Progenitor cell of endocrine pancreas (in vitro differentiated cells): Measurements from ENCODE around the gene UBE2G2. TPM values are rescaled to one million over a fixed set of nuclear protein-coding genes. Genes with fewer than 3 reads are reported as not detected.

Experiments
- DNase-seq: peaks from one replicate; pipeline ENCODE4 v3.0.0; 2021; ENCODE audit warnings: low spot score; ENCODE audit not compliant: unreplicated experiment
- H3K27ac Mint-ChIP-seq: 2 replicates; pipeline ENCODE4 v1.8.0; 2021; ENCODE audit warnings: mild to moderate bottlenecking, moderate library complexity, mixed read lengths
- H3K27me3 Mint-ChIP-seq: 2 replicates; pipeline ENCODE4 v1.8.0; 2021; ENCODE audit warnings: mixed read lengths
- H3K36me3 Mint-ChIP-seq: 2 replicates; pipeline ENCODE4 v1.8.0; 2022; ENCODE audit warnings: mixed read lengths; ENCODE audit not compliant: insufficient read depth
- H3K4me1 Mint-ChIP-seq: 2 replicates; pipeline ENCODE4 v1.8.0; 2021; ENCODE audit warnings: low read depth, mixed read lengths
- H3K4me3 Mint-ChIP-seq: 2 replicates; pipeline ENCODE4 v1.8.0; 2021; ENCODE audit warnings: low read depth, mild to moderate bottlenecking, moderate library complexity, mixed read lengths
- H3K9me3 Mint-ChIP-seq: 2 replicates; pipeline ENCODE4 v1.8.0; 2021; ENCODE audit warnings: low read depth, mixed read lengths
- total RNA-seq: library from RNA; stranded (reverse); gene quantifications from 2 replicates; pipeline ENCODE4 v1.2.1, GENCODE V29; 2021
- TF ChIP-seq, protein P1 (sequence below): fragments of 200-600 bp; sonication (generic); IDR thresholded peaks from one replicate; pipeline ENCODE4 v1.5.0; 2021; ENCODE audit warnings: antibody characterized with exemption, mild to moderate bottlenecking; ENCODE audit not compliant: unreplicated experiment

Gene UBE2G2
- total RNA-seq, 1 donor from 2014 or later, result 78.7 TPM

DNA sequence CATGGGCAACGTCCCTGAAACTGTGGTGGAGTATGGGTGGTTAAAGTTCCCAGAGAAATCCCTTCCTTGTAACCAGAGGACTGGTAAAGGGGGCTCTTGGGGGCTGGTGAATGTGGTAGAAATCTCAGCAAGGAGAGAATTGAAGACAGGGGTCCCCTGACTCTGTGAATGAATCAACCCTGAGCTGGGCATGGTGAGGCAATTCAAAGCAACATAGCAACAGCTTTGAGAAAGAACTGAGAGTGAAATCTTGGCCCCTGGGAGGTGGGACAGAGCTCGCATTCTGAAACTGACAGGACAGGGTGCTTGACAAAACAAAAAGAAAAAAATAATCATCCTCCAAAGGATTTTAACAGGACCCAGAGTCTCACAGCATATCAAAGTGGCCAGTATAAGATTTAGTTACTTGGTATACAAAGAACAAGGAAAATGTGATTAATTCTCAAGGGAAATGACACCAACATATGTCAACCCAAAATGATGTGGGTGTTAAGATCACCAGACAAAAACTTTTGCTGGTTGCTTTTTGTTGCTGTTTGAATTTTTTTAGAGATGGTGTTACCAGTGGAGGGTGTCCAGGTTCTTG, 28.0 kb upstream of the UBE2G2 start:
- TF ChIP-seq, protein P1, sequence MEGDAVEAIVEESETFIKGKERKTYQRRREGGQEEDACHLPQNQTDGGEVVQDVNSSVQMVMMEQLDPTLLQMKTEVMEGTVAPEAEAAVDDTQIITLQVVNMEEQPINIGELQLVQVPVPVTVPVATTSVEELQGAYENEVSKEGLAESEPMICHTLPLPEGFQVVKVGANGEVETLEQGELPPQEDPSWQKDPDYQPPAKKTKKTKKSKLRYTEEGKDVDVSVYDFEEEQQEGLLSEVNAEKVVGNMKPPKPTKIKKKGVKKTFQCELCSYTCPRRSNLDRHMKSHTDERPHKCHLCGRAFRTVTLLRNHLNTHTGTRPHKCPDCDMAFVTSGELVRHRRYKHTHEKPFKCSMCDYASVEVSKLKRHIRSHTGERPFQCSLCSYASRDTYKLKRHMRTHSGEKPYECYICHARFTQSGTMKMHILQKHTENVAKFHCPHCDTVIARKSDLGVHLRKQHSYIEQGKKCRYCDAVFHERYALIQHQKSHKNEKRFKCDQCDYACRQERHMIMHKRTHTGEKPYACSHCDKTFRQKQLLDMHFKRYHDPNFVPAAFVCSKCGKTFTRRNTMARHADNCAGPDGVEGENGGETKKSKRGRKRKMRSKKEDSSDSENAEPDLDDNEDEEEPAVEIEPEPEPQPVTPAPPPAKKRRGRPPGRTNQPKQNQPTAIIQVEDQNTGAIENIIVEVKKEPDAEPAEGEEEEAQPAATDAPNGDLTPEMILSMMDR, result no peak
- peaks cover 3% of the 10 kb centered on the region for H3K36me3 Mint-ChIP-seq
- no peak overlapping the region for H3K27ac Mint-ChIP-seq
- H3K4me1 Mint-ChIP-seq, result no peaks in the 10 kb centered on the region
- H3K9me3 Mint-ChIP-seq, result peaks cover 24% of the 10 kb centered on the region
- DNase-seq, result no peak
- H3K4me3 Mint-ChIP-seq, result no peak overlapping the region
- H3K27me3 Mint-ChIP-seq, result peaks cover 12% of the 10 kb centered on the region

DNA sequence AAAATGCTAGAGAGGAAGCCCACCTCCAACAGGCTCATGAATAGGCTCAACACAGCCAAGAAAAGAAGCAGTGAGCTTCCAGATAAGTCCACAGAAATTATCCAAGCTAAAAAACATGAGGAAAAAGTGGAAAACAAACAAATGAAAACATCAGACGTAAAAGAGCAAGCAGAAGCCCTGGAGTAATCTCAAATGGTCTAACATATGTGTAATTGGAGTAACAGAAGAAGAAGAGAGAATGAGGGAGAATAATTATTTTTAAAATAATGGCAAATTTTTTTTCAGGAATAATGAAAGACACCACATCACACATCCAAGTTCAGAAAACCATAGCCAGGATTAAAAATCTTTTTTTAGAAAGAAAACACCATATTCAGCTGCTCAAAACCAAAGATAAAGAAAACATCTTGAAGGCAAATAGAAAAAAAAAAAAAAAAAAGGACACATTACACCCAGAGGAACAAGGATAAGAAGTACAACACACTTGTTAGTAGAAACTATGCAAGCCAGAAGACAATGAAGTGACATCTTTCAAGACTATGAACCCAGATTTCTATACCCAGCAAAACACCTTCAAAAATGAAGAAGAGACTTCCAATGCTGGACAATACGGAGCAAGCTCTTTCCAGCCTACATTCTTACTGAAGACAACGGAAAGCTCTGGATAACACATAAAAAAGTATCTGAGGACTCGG, 26.9 kb upstream of the UBE2G2 start:
- Mint-ChIP-seq H3K27me3 (peaks cover 9% of the 10 kb centered on the region), H3K4me3 (no peak overlapping the region), H3K36me3 (peaks cover 6% of the 10 kb centered on the region), H3K4me1 (no peaks in the 10 kb centered on the region), H3K9me3 (peaks cover 28% of the 10 kb centered on the region), H3K27ac (no peak overlapping the region)
- no peak for DNase-seq
- TF ChIP-seq, protein P1, result no peak

- Mint-ChIP-seq H3K4me3 (no peak overlapping the region), H3K27me3 (peaks cover 3% of the 10 kb centered on the region), H3K36me3 (peaks cover 4% of the 10 kb centered on the region), H3K4me1 (no peaks in the 10 kb centered on the region), H3K27ac (no peak overlapping the region), H3K9me3 (peaks cover 32% of the 10 kb centered on the region)
- no peak for DNase-seq
- TF ChIP-seq, protein P1, result no peak
Observed at GRCh38 chr21:44823179-44823660, 21.6 kb upstream of the UBE2G2 start.

GRCh38 chr21:44822484-44823178, 21.0 kb upstream of the UBE2G2 start:
- H3K9me3 Mint-ChIP-seq, result peaks cover 26% of the 10 kb centered on the region
- DNase-seq, result no peak
- H3K27ac Mint-ChIP-seq, result no peak overlapping the region
- H3K4me1 Mint-ChIP-seq, result no peaks in the 10 kb centered on the region
- H3K4me3 Mint-ChIP-seq, result no peak overlapping the region
- no peaks in the 10 kb centered on the region for H3K27me3 Mint-ChIP-seq
- peaks cover 4% of the 10 kb centered on the region for H3K36me3 Mint-ChIP-seq
- TF ChIP-seq, protein P1, result no peak

- peaks cover 3% of the 10 kb centered on the region for H3K36me3 Mint-ChIP-seq
- no peak overlapping the region for H3K4me3 Mint-ChIP-seq
- TF ChIP-seq, protein P1, result no peak
- peaks cover 3% of the 10 kb centered on the region for H3K4me1 Mint-ChIP-seq
- DNase-seq, result no peak
- H3K27me3 Mint-ChIP-seq, result no peaks in the 10 kb centered on the region
- H3K9me3 Mint-ChIP-seq, result peaks cover 18% of the 10 kb centered on the region
- no peak overlapping the region for H3K27ac Mint-ChIP-seq
Observed at GRCh38 chr21:44820851-44821250, 19.2 kb upstream of the UBE2G2 start.
